Lung (tissue), 12 donors: ENCODE measurements around the gene MSANTD3. TPM values are rescaled to one million over a fixed set of nuclear protein-coding genes. Genes with fewer than 3 reads are reported as not detected.
"Not testable (repeated sequence)": the region's sequence is repeated elsewhere in the genome, so short reads cannot be mapped to it uniquely, and the experiment has no call there.

ENCODE experiments used
- ATAC-seq: fragments of 200-7000 bp; cut with Tn5 transposase; one replicate; pipeline ENCODE4 v1.9.1; 2020; ENCODE audit warnings: moderate number of reproducible peaks; ENCODE audit not compliant: insufficient read depth, low FRiP score
- DNase-seq, 3 donors: peaks; one replicate each; pipeline ENCODE4 v3.0.0-alpha.2; 2013 to 2017
- H3K27ac ChIP-seq, 2 donors: one replicate each; pipeline ENCODE4 v1.5.1; 2013; ENCODE audit warnings: mild to moderate bottlenecking in 2 of 2, moderate library complexity in 2 of 2, control low read depth in 1 of 2, inconsistent platforms in 1 of 2, low read depth in 1 of 2, low read length in 1 of 2
- H3K27me3 ChIP-seq, 3 donors: one replicate each; pipeline ENCODE4 v1.5.1; 2013; ENCODE audit warnings: low read length in 2 of 3; ENCODE audit not compliant: control insufficient read depth in 3 of 3, insufficient read depth in 3 of 3
- H3K36me3 ChIP-seq, 4 donors: one replicate each; pipeline ENCODE4 v1.5.1; 2013; ENCODE audit warnings: low read length in 4 of 4, mild to moderate bottlenecking in 1 of 4, moderate library complexity in 1 of 4; ENCODE audit not compliant: control insufficient read depth in 4 of 4, insufficient read depth in 4 of 4
- H3K4me1 ChIP-seq, 5 donors: one replicate each; pipeline ENCODE4 v1.5.1; 2013; ENCODE audit warnings: low read length in 5 of 5, mild to moderate bottlenecking in 2 of 5, moderate library complexity in 1 of 5; ENCODE audit not compliant: control insufficient read depth in 5 of 5, insufficient read depth in 5 of 5
- H3K4me3 ChIP-seq: one replicate; pipeline ENCODE4 v1.5.1; 2013; ENCODE audit warnings: mild to moderate bottlenecking, control low read depth, moderate library complexity
- H3K9ac ChIP-seq, 2 donors: one replicate each; pipeline ENCODE4 v1.5.1; 2013; ENCODE audit warnings: low read length in 2 of 2, control low read depth in 1 of 2; ENCODE audit not compliant: insufficient read depth in 1 of 2
- H3K9me3 ChIP-seq, 4 donors: one replicate each; pipeline ENCODE4 v1.5.1; 2013; ENCODE audit warnings: low read length in 3 of 4, mild to moderate bottlenecking in 1 of 4, moderate library complexity in 1 of 4; ENCODE audit not compliant: control insufficient read depth in 4 of 4, insufficient read depth in 3 of 4
- CTCF ChIP-seq: IDR thresholded peaks from 2 replicates; pipeline ENCODE4 v1.5.1; 2012; ENCODE audit warnings: mild to moderate bottlenecking; ENCODE audit errors: control extremely low read depth, extremely low read depth
- WGBS, 2 donors: extraction: QIAGEN DNeasy Blood & Tissue Kit; methylation state at CpG; one replicate each; pipeline ENCODE4 v1.1.7; 2013; 5-methylcytosine and 5-hydroxymethylcytosine counted together
- polyA plus RNA-seq, 2 donors: library from polyadenylated mRNA; stranded (reverse); fragments of 200-250 nt; gene quantifications; one replicate each; pipeline ENCODE4 v1.2.1, GENCODE V29; 2013
- total RNA-seq, 2 donors: library from RNA; depleted of rRNA in 1 of 2; stranded (reverse); fragments of >200 nt in 1 of 2; gene quantifications; one replicate each; pipeline ENCODE4 v1.2.1, GENCODE V29; 2014 to 2021
- donor health status: control.
- donor health status: control.
- donor health status: Bipolar disorder and iron deficiency.
- donor health status: healthy.
- donor health status: DM: yes; HTN: yes; CAD: no.

The MSANTD3 gene
- total and polyA plus RNA-seq, 4 donors: 17.5 to 23.8 (median 17.8) TPM

DNA sequence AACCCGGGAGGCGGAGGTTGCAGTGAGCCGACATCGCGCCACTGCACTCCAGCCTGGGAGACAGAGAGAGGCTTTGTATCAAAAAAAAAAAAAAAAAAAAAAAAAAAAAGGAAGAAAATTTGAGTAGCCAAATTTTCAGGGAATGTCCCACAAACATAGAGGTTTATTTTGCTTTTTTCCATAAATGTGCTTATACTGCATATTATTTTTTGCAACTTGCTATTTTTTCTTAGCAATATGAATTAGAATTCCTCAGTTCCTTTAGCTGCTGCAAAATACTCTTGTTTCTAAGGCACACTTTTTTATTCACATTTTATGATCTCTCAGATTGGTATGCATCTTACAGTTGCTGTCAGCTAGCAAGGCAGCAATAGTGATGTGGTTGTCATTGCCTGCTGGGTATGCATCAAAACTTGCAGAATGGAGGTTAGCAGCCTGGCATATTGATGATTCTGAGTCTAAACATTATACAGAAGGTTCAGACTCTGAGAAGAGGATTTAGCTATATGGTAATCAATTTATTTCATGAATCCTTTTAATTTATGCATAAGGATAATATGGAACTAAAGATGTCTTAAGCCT, 13.0 kb upstream of the MSANTD3 start:
- Histone ChIP-seq H3K4me3 (no peak overlapping the region), H3K27ac (no peak overlapping the region), H3K36me3 (no peaks in the 10 kb centered on the region), H3K9ac (no peak overlapping the region), H3K27me3 (peaks cover 0 to 3% (median 2%) of the 10 kb centered on the region in 3 donors), H3K9me3 (peaks cover 0 to 3% (median 0%) of the 10 kb centered on the region in 4 donors), H3K4me1 (peaks cover 0 to 2% (median 0%) of the 10 kb centered on the region in 5 donors)
- TF ChIP-seq CTCF: no peak
- 95 to 98% methylated on average over 5 of the region's 5 CpGs for WGBS, 2 donors
- DNase-seq (no peak), ATAC-seq (no peak)

- Histone ChIP-seq H3K9ac (no peak overlapping the region), H3K27me3 (peaks cover 0 to 8% (median 2%) of the 10 kb centered on the region in 3 donors), H3K36me3 (no peaks in the 10 kb centered on the region), H3K4me1 (no peaks in the 10 kb centered on the region), H3K9me3 (peaks cover 0 to 3% (median 0%) of the 10 kb centered on the region in 4 donors), H3K27ac (no peak overlapping the region), H3K4me3 (no peak overlapping the region)
- DNase-seq (no peak), ATAC-seq (no peak)
- 75 to 83% methylated on average over 4 of the region's 4 CpGs for WGBS, 2 donors
- TF ChIP-seq CTCF: no peak
These were observed 9.1 kb upstream of the MSANTD3 start for GRCh38 chr9:100417815-100418214.

DNA sequence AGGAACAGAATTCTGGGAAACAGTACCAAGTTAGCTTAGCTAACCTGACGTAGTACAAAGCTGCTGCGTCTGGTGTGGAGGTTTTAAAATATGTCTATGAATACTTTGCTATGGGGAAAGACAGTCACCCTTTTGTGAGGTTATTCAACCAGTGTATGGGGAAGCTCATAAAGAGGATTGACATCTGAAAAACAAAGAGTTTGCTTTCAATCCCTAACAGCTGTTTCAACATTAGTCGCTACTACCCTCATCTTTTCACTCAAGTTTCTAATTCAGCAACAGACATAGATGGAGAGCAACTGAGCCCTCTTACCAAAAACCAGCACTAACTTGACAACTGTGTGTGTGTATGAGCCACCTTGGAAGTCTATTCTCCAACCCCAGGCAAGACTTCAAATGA, 7.8 kb upstream of the MSANTD3 start:
- no peak for DNase-seq
- TF ChIP-seq CTCF: no peak
- Histone ChIP-seq H3K9ac (no peak overlapping the region), H3K27ac (no peak overlapping the region), H3K36me3 (no peaks in the 10 kb centered on the region), H3K4me3 (no peak overlapping the region), H3K9me3 (peaks cover 0 to 3% (median 0%) of the 10 kb centered on the region in 4 donors), H3K4me1 (no peaks in the 10 kb centered on the region), H3K27me3 (peaks cover 0 to 8% (median 2%) of the 10 kb centered on the region in 3 donors)
- WGBS, 2 donors: 91 to 92% methylated on average over 3 of the region's 3 CpGs
- ATAC-seq: no peak

DNA sequence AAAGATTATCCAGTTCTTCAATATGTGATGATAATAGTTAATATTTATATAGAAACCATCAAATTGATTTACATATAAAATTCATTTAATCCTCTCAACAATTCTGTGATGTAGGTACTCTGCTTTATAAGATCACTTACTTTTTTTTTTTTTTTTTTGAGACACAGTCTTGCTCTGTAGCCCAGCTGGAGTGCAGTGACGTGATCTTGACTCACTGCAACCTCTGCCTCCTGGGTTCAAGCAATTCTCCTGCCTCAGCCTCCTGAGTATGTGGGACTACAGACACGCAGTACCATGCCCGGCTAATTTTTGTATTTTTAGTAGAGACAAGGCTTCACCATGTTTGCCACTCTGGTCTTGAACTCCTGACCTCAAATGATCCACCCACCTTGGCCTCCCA, 5.8 kb upstream of the MSANTD3 start:
- H3K9me3 ChIP-seq, H3K4me1 ChIP-seq, H3K36me3 ChIP-seq, H3K27ac ChIP-seq, DNase-seq, ATAC-seq, H3K27me3 ChIP-seq, H3K9ac ChIP-seq, H3K4me3 ChIP-seq: not testable (repeated sequence)
- WGBS, 2 donors: 94 to 96% methylated on average over 3 of the region's 3 CpGs
